Measurements from ENCODE around the gene TMEM273. TPM values are rescaled to one million over a fixed set of nuclear protein-coding genes. Genes with fewer than 3 reads are reported as not detected.

Gene TMEM273
- total RNA-seq, 4 donors from 2014 or later: 4.9 to 11.2 (median 7.8) TPM

- H3K4me3 ChIP-seq: no peak overlapping the region
- H3K9me3 ChIP-seq: no peaks in the 10 kb centered on the region
- peaks cover 2 to 9% (median 3%) of the 10 kb centered on the region in 3 donors for H3K27me3 ChIP-seq
- H3K4me1 ChIP-seq: peaks cover 3 to 4% of the 10 kb centered on the region in 2 donors
- DNase-seq (no peak), ATAC-seq (peak; percentile 31 to 41)
- intact Hi-C loops (cut with DNase I; ENCODE audit: low total_unique reads): no loop called here
- peak overlapping the region in 3 of 4 donors; percentile 14 to 60 (median 34) for H3K27ac ChIP-seq
- in situ Hi-C loops (cut with MboI; ENCODE audit: low sequenced_read_pairs in 4 of 4): no loop called here
- H3K36me3 ChIP-seq: no peaks in the 10 kb centered on the region
- TF ChIP-seq CTCF (IDR thresholded peaks at IDR 0.05 in 4 of 5, conservative IDR thresholded peaks at IDR 0.05 in 1 of 5): peak in 1 of 5 experiments; percentile 27
- no peak for TF ChIP-seq POLR2A (IDR thresholded peaks at IDR 0.05)
Observed at GRCh38 chr10:49135575-49136313, 52.4 kb downstream of the TMEM273 start.

GRCh38 chr10:49134327-49134726 lies 53.9 kb downstream of the TMEM273 start:
- H3K27ac ChIP-seq: no peak overlapping the region
- H3K27me3 ChIP-seq: peaks cover 2 to 9% (median 3%) of the 10 kb centered on the region in 3 donors
- no peak overlapping the region for H3K4me3 ChIP-seq
- in situ Hi-C loops (cut with MboI; ENCODE audit: low sequenced_read_pairs in 4 of 4): no loop called here
- no peaks in the 10 kb centered on the region for H3K9me3 ChIP-seq
- intact Hi-C loops (cut with DNase I; ENCODE audit: low total_unique reads): no loop called here
- peaks cover 3 to 4% of the 10 kb centered on the region in 2 donors for H3K4me1 ChIP-seq
- TF ChIP-seq CTCF (IDR thresholded peaks at IDR 0.05 in 4 of 5, conservative IDR thresholded peaks at IDR 0.05 in 1 of 5): no peak
- no peak for TF ChIP-seq POLR2A (IDR thresholded peaks at IDR 0.05)
- ATAC-seq (no peak), DNase-seq (no peak)
- no peaks in the 10 kb centered on the region for H3K36me3 ChIP-seq

GRCh38 chr10:49133706-49134248 lies 54.4 kb downstream of the TMEM273 start, which contains the start of gene FAM170B:
Gene FAM170B, minus strand, starts transcription at chr10:49134021. Its CDS starts 103 bp downstream, at chr10:49133918.
- ATAC-seq (no peak), DNase-seq (no peak)
- Histone ChIP-seq H3K4me3 (no peak within 1 kb of the TSS), H3K36me3 (no peaks in the 10 kb centered on the region), H3K4me1 (peaks cover 3 to 4% of the 10 kb centered on the region in 2 donors), H3K27ac (no peak within 1 kb of the TSS), H3K27me3 (peaks cover 2 to 9% (median 3%) of the 10 kb centered on the region in 3 donors), H3K9me3 (no peaks in the 10 kb centered on the region)
- intact Hi-C loops (cut with DNase I; ENCODE audit: low total_unique reads) (no loop called here), in situ Hi-C loops (cut with MboI; ENCODE audit: low sequenced_read_pairs in 4 of 4) (no loop called here)
- TF ChIP-seq POLR2A (IDR thresholded peaks at IDR 0.05): no peak
- no peak for TF ChIP-seq CTCF (IDR thresholded peaks at IDR 0.05 in 4 of 5, conservative IDR thresholded peaks at IDR 0.05 in 1 of 5)

GRCh38 chr10:49132362-49132737 lies 55.8 kb downstream of the TMEM273 start:
- TF ChIP-seq CTCF (IDR thresholded peaks at IDR 0.05 in 4 of 5, conservative IDR thresholded peaks at IDR 0.05 in 1 of 5): no peak
- no peak for TF ChIP-seq POLR2A (IDR thresholded peaks at IDR 0.05)
- in situ Hi-C loops (cut with MboI; ENCODE audit: low sequenced_read_pairs in 4 of 4): no loop called here

More at GRCh38 chr10:49132362-49132737, 55.8 kb downstream of the TMEM273 start:
- DNase-seq: no peak
- Histone ChIP-seq H3K27me3 (peaks cover 2 to 9% (median 3%) of the 10 kb centered on the region in 3 donors), H3K4me3 (no peak overlapping the region), H3K4me1 (peaks cover 3 to 4% of the 10 kb centered on the region in 2 donors), H3K36me3 (no peaks in the 10 kb centered on the region), H3K9me3 (no peaks in the 10 kb centered on the region), H3K27ac (no peak overlapping the region)
- intact Hi-C loops (cut with DNase I; ENCODE audit: low total_unique reads): no loop called here
- no peak for ATAC-seq
